ENCODE measurements around the gene ATP8A2. TPM values are rescaled to one million over a fixed set of nuclear protein-coding genes. Genes with fewer than 3 reads are reported as not detected.

Gene ATP8A2
- total and polyA plus RNA-seq, 2 of the 8 experiments (the other 6 are each of a cell fraction or from before 2014, with no cell fraction given) = 2.4 to 8.3 TPM

DNA sequence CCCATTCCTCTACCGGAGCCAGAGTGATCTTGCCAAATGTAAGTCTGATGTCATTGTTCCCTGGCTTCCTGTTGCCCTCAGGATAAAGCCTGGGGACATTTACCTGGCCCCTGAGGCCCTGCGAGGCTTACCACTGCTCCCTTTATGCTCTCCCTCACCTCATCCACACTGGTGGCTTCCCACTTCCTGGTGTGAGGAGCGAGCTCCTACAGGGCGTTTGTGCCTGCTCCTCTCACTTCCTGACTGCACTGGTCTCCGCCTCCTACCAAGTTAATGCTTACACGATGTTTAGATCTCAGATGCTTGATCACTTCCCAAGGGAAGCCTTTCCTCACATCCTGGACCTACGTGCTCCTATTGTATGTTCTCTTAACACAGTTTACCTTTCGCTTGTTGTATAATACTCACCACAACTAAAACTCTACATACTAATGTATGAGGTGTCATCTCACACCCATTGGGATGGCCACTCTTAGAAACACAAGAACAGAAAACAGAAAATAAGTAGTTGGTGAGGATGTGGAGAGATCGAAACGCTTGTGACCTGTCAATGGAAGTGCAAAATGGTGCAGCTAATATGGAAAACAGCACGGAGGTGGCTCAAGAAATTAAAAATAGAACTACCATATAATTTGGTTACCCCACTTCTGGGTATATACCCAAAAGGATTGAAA is 502.4 kb downstream of the ATP8A2 start (continued):
- TF ChIP-seq, protein P1, sequence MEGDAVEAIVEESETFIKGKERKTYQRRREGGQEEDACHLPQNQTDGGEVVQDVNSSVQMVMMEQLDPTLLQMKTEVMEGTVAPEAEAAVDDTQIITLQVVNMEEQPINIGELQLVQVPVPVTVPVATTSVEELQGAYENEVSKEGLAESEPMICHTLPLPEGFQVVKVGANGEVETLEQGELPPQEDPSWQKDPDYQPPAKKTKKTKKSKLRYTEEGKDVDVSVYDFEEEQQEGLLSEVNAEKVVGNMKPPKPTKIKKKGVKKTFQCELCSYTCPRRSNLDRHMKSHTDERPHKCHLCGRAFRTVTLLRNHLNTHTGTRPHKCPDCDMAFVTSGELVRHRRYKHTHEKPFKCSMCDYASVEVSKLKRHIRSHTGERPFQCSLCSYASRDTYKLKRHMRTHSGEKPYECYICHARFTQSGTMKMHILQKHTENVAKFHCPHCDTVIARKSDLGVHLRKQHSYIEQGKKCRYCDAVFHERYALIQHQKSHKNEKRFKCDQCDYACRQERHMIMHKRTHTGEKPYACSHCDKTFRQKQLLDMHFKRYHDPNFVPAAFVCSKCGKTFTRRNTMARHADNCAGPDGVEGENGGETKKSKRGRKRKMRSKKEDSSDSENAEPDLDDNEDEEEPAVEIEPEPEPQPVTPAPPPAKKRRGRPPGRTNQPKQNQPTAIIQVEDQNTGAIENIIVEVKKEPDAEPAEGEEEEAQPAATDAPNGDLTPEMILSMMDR (IDR thresholded peaks at IDR 0.05; ENCODE audit: control extremely low read depth in 1 of 3, insufficient read depth in 1 of 3, low read depth in 1 of 3, low read length in 3 of 3) = no peak
- no peak for TF ChIP-seq TAF7 (optimal IDR thresholded peaks at IDR 0.05; ENCODE audit: borderline replicate concordance, low read depth, low read length)
- TF ChIP-seq EZH2 (IDR thresholded peaks at IDR 0.05; ENCODE audit: low read depth, low read length, severe bottlenecking) = no peak
- TF ChIP-seq CTBP2 (IDR thresholded peaks at IDR 0.05; ENCODE audit: borderline replicate concordance, insufficient read depth, insufficient read length, low read length) = no peak
- no peak for TF ChIP-seq POLR2A (IDR thresholded peaks at IDR 0.05; ENCODE audit: control extremely low read depth in 1 of 2, low read depth in 2 of 2, low read length in 2 of 2)
- TF ChIP-seq BRCA1 (IDR thresholded peaks at IDR 0.05; ENCODE audit: low read depth, low read length) = no peak
- no peak for TF ChIP-seq SIRT6 (IDR thresholded peaks at IDR 0.05; ENCODE audit: low read length)

All from H1 (cell line).